HEK293 (cell line): ENCODE data around the gene RND1.
A peak's percentile ranks its signal among the peaks of the same experiment; 100 is the strongest.

Source experiments
- CTCF ChIA-PET: fragments of 350-600 bp; formaldehyde crosslinking; extraction: SDS; loops from one replicate; lab custom pipeline; 2021; ENCODE audit warnings: antibody characterized with exemption; lab: Yijun Ruan, JAX
- POLR2A ChIA-PET: fragments of 300-600 bp; formaldehyde crosslinking; extraction: SDS; loops from one replicate; lab custom pipeline; 2020; ENCODE audit warnings: antibody characterized with exemption, inconsistent platforms; lab: Yijun Ruan, JAX
- H3K27ac ChIP-seq: fragments of 200-500 bp; sonication (Bioruptor generic); 2 replicates; pipeline ENCODE4 v1.5.1; 2014; ENCODE audit warnings: low read depth, low read length, control low read depth, inconsistent platforms; ENCODE audit errors: extremely low read depth
- H3K36me3 ChIP-seq, 2 experiments: fragments of 200-500 bp in 1 of 2; sonication (Bioruptor generic) in 1 of 2; 1 replicate in 1 of 2; 2 replicates in 1 of 2; pipeline ENCODE4 v1.5.1; 2014 to 2017; ENCODE audit warnings: inconsistent platforms in 2 of 2, low read length in 2 of 2; ENCODE audit not compliant: control insufficient read depth in 2 of 2, insufficient read depth in 1 of 2
- H3K4me1 ChIP-seq: fragments of 200-500 bp; sonication (Bioruptor generic); 2 replicates; pipeline ENCODE4 v1.5.1; 2014; ENCODE audit warnings: mild to moderate bottlenecking, low read length, inconsistent platforms; ENCODE audit not compliant: control insufficient read depth, insufficient read depth
- H3K4me3 ChIP-seq: 2 replicates; pipeline ENCODE4 v1.5.1; 2011; ENCODE audit warnings: low read depth, mild to moderate bottlenecking, control low read depth, low read length, moderate library complexity
- H3K9me3 ChIP-seq: fragments of 200-500 bp; sonication (Bioruptor generic); 2 replicates; pipeline ENCODE4 v1.5.1; 2014; ENCODE audit warnings: low read depth, low read length, inconsistent platforms; ENCODE audit not compliant: control insufficient read depth, insufficient read depth
- BCL11B ChIP-seq: fragments of 450-650 bp; formaldehyde crosslinking; IDR thresholded peaks from 2 replicates; pipeline ENCODE4 v1.5.1; 2016; ENCODE audit warnings: low read depth, missing biosample characterization, missing genetic modification characterization
- GFI1B ChIP-seq: fragments of 450-650 bp; formaldehyde crosslinking; IDR thresholded peaks from 2 replicates; pipeline ENCODE4 v1.5.1; 2016; ENCODE audit warnings: missing biosample characterization, missing genetic modification characterization
- HOXA7 ChIP-seq: sonication (generic); formaldehyde crosslinking; IDR thresholded peaks from 2 replicates; pipeline ENCODE4 v1.8.1; 2022; ENCODE audit warnings: missing genetic modification reagents, borderline replicate concordance
- KLF1 ChIP-seq: fragments of 450-650 bp; formaldehyde crosslinking; IDR thresholded peaks from 2 replicates; pipeline ENCODE4 v1.5.1; 2016; ENCODE audit warnings: missing biosample characterization, missing genetic modification characterization
- KLF9 ChIP-seq: fragments of 450-650 bp; formaldehyde crosslinking; IDR thresholded peaks from 2 replicates; pipeline ENCODE4 v1.5.1; 2016; ENCODE audit warnings: missing biosample characterization, missing genetic modification characterization, low read depth
- RBAK ChIP-seq: fragments of 450-650 bp; formaldehyde crosslinking; IDR thresholded peaks from 2 replicates; pipeline ENCODE4 v1.5.1; 2016; ENCODE audit warnings: missing biosample characterization, missing genetic modification characterization
- ZBTB20 ChIP-seq: fragments of 450-650 bp; formaldehyde crosslinking; IDR thresholded peaks from 2 replicates; pipeline ENCODE4 v1.5.1; 2016; ENCODE audit warnings: missing biosample characterization, missing genetic modification characterization
- ZFP3 ChIP-seq: fragments of 450-650 bp; formaldehyde crosslinking; IDR thresholded peaks from 2 replicates; pipeline ENCODE4 v1.5.1; 2016; ENCODE audit warnings: low read depth, missing biosample characterization, missing genetic modification characterization
- ZIC2 ChIP-seq: fragments of 450-650 bp; formaldehyde crosslinking; IDR thresholded peaks from 2 replicates; pipeline ENCODE4 v1.5.1; 2016; ENCODE audit warnings: missing biosample characterization, missing genetic modification characterization
- ZNF133 ChIP-seq: fragments of 450-650 bp; formaldehyde crosslinking; IDR thresholded peaks from 2 replicates; pipeline ENCODE4 v1.5.1; 2016; ENCODE audit warnings: missing biosample characterization, missing genetic modification characterization
- ZNF175 ChIP-seq: fragments of 450-650 bp; formaldehyde crosslinking; IDR thresholded peaks from 2 replicates; pipeline ENCODE4 v1.5.1; 2016; ENCODE audit warnings: missing biosample characterization, missing genetic modification characterization
- ZNF311 ChIP-seq: fragments of 450-650 bp; formaldehyde crosslinking; IDR thresholded peaks from 2 replicates; pipeline ENCODE4 v1.5.1; 2017; ENCODE audit warnings: missing biosample characterization, missing genetic modification characterization, borderline replicate concordance
- ZNF366 ChIP-seq: fragments of 450-650 bp; formaldehyde crosslinking; conservative IDR thresholded peaks from 2 replicates; pipeline ENCODE4 v1.5.1; 2016; ENCODE audit warnings: missing biosample characterization, missing genetic modification characterization
- ZNF404 ChIP-seq: fragments of 450-650 bp; formaldehyde crosslinking; IDR thresholded peaks from 2 replicates; pipeline ENCODE4 v1.5.1; 2017; ENCODE audit warnings: missing biosample characterization, missing genetic modification characterization
- ZNF544 ChIP-seq: fragments of 450-650 bp; formaldehyde crosslinking; IDR thresholded peaks from 2 replicates; pipeline ENCODE4 v1.5.0; 2017; ENCODE audit warnings: missing biosample characterization, missing genetic modification characterization
- ZNF549 ChIP-seq: fragments of 450-650 bp; IDR thresholded peaks from 2 replicates; pipeline ENCODE4 v1.5.1; 2018; ENCODE audit warnings: missing biosample characterization, missing genetic modification characterization, mild to moderate bottlenecking, inconsistent platforms, moderate library complexity
- ZNF624 ChIP-seq: fragments of 450-650 bp; formaldehyde crosslinking; IDR thresholded peaks from 2 replicates; pipeline ENCODE4 v1.5.1; 2017; ENCODE audit warnings: missing biosample characterization, missing genetic modification characterization
- ZNF670 ChIP-seq: fragments of 450-650 bp; formaldehyde crosslinking; IDR thresholded peaks from 2 replicates; pipeline ENCODE4 v1.5.1; 2016; ENCODE audit warnings: missing biosample characterization, missing genetic modification characterization, low read depth
- ZNF830 ChIP-seq: fragments of 450-650 bp; IDR thresholded peaks from 2 replicates; pipeline ENCODE4 v1.5.0; 2018; ENCODE audit warnings: missing biosample characterization, missing genetic modification characterization, low read depth, mild to moderate bottlenecking, moderate library complexity
- ZNF843 ChIP-seq: fragments of 450-650 bp; formaldehyde crosslinking; IDR thresholded peaks from 2 replicates; pipeline ENCODE4 v1.5.1; 2016; ENCODE audit warnings: missing biosample characterization, missing genetic modification characterization
- ZSCAN30 ChIP-seq: fragments of 450-650 bp; IDR thresholded peaks from 2 replicates; pipeline ENCODE4 v1.5.1; 2018; ENCODE audit warnings: missing biosample characterization, mild to moderate bottlenecking, missing genetic modification characterization, moderate library complexity
- TF ChIP-seq, protein P1 (sequence below): fragments of 450-650 bp; formaldehyde crosslinking; IDR thresholded peaks from 2 replicates; pipeline ENCODE4 v1.5.1; 2016; ENCODE audit warnings: missing biosample characterization, missing genetic modification characterization
- TF ChIP-seq, protein P2 (sequence below): fragments of 450-650 bp; formaldehyde crosslinking; IDR thresholded peaks from 2 replicates; pipeline ENCODE4 v1.5.1; 2016; ENCODE audit warnings: missing biosample characterization, missing genetic modification characterization
- TF ChIP-seq, protein P3 (sequence below): fragments of 450-650 bp; formaldehyde crosslinking; IDR thresholded peaks from 2 replicates; pipeline ENCODE4 v1.5.0; 2017; ENCODE audit warnings: missing biosample characterization, missing genetic modification characterization, borderline replicate concordance
- TF ChIP-seq, protein P4 (sequence below): fragments of 450-650 bp; IDR thresholded peaks from 2 replicates; pipeline ENCODE4 v1.5.1; 2018; ENCODE audit warnings: missing biosample characterization, mild to moderate bottlenecking, missing genetic modification characterization
- TF ChIP-seq, protein P5 (sequence below): fragments of 450-650 bp; formaldehyde crosslinking; IDR thresholded peaks from 2 replicates; pipeline ENCODE4; 2016; ENCODE audit warnings: missing biosample characterization, missing genetic modification characterization

RND1 gene

DNA sequence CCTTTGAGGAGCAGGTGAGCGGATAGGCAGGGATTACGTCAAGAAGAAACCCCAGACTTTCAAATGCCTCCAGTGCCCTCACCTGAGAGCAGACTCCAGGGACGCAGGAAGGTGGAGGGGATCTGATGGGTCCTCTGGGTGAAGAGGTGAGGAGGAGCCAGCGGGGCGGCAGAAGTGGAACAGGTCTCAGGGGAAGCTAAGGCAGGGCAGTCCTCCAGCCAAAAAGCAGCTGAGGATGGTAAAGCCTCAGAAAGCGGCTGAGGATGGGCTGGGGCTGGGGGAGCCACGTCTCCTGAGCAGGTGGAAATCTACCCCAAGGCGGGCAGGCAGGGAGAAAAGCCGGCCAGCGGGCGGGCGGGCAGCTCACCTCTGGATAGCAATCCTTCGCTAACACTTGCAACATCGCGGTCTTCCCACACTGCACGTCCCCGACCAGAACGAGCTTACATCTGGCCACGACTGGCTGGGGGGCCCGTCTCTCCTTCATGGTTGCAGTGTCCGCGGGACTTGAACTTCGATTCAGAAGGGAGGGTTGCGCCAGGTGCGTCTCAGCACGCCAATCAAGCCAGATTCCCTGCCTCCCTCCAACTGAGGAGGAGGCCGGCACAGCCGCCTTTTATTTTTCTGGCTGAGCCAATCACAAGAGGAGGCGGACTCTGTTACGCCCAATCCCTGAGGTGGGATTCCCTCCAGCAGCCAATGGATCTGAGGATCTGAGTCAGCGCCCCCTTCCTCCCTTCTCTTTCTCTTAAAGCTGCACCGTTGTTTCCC lies at the start of gene RND1:
RND1 (minus strand) TSS at position 590 of the 771 bp plus-strand sequence; CDS start at position 487, 103 bp downstream.
- H3K27ac ChIP-seq: no peak within 1 kb of the TSS; the same call in 1 of the 2 replicates
- ChIA-PET CTCF (interaction anchor here (0.6 to 9.2 kb wide), 9 partner anchors 9 to 154 kb away, joined by 3 to 84 read pairs (median 8); partner anchors contain the start of gene DDX23), POLR2A (interaction anchor here (0.6 to 2.4 kb wide), 17 partner anchors 9 to 481 kb away, joined by 3 to 27 read pairs (median 4); partner anchors contain the start of genes ARF3, DDX23, DNAJC22 and WNT1)
- H3K4me3 ChIP-seq: peak within 1 kb of the TSS; percentile 43
- no peaks in the 10 kb centered on the region for H3K9me3 ChIP-seq
- H3K4me1 ChIP-seq: peaks cover 6% of the 10 kb centered on the region
- H3K36me3 ChIP-seq: peaks cover 0 to 17% of the 10 kb centered on the region in 2 experiments; a peak in 2 of 3 replicates
- TF ChIP-seq, protein P1, sequence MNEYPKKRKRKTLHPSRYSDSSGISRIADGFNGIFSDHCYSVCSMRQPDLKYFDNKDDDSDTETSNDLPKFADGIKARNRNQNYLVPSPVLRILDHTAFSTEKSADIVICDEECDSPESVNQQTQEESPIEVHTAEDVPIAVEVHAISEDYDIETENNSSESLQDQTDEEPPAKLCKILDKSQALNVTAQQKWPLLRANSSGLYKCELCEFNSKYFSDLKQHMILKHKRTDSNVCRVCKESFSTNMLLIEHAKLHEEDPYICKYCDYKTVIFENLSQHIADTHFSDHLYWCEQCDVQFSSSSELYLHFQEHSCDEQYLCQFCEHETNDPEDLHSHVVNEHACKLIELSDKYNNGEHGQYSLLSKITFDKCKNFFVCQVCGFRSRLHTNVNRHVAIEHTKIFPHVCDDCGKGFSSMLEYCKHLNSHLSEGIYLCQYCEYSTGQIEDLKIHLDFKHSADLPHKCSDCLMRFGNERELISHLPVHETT: 0 out of 2 replicates have a peak, but pooled peaks have one; percentile 61
- TF ChIP-seq ZNF670 (tag by site-specific recombination) (no peak), KLF1 (tag by site-specific recombination) (no peak; the same call in 1 of the 2 replicates), KLF9 (tag by site-specific recombination) (no peak), ZNF843 (tag by site-specific recombination) (0 out of 2 replicates have a peak, but pooled peaks have one; percentile 30), ZNF311 (tag by site-specific recombination) (no peak), RBAK (tag by site-specific recombination) (no peak), ZNF175 (no peak), ZNF830 (tag by site-specific recombination) (no peak), BCL11B (tag by site-specific recombination) (0 out of 2 replicates have a peak, but pooled peaks have one; percentile 25), ZFP3 (tag by site-specific recombination) (no peak), ZNF549 (tag by site-specific recombination) (no peak), ZIC2 (tag by site-specific recombination) (peak; percentile 22; the same call in 1 of the 2 replicates), ZNF133 (tag by site-specific recombination) (no peak), ZSCAN30 (tag by site-specific recombination) (peak; percentile 67; the same call in 1 of the 2 replicates), ZBTB20 (tag by site-specific recombination) (no peak), HOXA7 (CRISPR knock-in tag) (no peak), ZNF404 (tag by site-specific recombination) (no peak), GFI1B (tag by site-specific recombination) (0 out of 2 replicates have a peak, but pooled peaks have one; percentile 6), ZNF624 (tag by site-specific recombination) (no peak), ZNF544 (tag by site-specific recombination) (no peak), ZNF366 (tag by site-specific recombination) (peak; percentile 68)
- TF ChIP-seq, protein P2, sequence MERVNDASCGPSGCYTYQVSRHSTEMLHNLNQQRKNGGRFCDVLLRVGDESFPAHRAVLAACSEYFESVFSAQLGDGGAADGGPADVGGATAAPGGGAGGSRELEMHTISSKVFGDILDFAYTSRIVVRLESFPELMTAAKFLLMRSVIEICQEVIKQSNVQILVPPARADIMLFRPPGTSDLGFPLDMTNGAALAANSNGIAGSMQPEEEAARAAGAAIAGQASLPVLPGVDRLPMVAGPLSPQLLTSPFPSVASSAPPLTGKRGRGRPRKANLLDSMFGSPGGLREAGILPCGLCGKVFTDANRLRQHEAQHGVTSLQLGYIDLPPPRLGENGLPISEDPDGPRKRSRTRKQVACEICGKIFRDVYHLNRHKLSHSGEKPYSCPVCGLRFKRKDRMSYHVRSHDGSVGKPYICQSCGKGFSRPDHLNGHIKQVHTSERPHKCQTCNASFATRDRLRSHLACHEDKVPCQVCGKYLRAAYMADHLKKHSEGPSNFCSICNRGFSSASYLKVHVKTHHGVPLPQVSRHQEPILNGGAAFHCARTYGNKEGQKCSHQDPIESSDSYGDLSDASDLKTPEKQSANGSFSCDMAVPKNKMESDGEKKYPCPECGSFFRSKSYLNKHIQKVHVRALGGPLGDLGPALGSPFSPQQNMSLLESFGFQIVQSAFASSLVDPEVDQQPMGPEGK: no peak; the same call in 1 of the 2 replicates
- TF ChIP-seq, protein P3, sequence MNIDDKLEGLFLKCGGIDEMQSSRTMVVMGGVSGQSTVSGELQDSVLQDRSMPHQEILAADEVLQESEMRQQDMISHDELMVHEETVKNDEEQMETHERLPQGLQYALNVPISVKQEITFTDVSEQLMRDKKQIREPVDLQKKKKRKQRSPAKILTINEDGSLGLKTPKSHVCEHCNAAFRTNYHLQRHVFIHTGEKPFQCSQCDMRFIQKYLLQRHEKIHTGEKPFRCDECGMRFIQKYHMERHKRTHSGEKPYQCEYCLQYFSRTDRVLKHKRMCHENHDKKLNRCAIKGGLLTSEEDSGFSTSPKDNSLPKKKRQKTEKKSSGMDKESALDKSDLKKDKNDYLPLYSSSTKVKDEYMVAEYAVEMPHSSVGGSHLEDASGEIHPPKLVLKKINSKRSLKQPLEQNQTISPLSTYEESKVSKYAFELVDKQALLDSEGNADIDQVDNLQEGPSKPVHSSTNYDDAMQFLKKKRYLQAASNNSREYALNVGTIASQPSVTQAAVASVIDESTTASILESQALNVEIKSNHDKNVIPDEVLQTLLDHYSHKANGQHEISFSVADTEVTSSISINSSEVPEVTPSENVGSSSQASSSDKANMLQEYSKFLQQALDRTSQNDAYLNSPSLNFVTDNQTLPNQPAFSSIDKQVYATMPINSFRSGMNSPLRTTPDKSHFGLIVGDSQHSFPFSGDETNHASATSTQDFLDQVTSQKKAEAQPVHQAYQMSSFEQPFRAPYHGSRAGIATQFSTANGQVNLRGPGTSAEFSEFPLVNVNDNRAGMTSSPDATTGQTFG (tag by site-specific recombination): no peak
- TF ChIP-seq, protein P4, sequence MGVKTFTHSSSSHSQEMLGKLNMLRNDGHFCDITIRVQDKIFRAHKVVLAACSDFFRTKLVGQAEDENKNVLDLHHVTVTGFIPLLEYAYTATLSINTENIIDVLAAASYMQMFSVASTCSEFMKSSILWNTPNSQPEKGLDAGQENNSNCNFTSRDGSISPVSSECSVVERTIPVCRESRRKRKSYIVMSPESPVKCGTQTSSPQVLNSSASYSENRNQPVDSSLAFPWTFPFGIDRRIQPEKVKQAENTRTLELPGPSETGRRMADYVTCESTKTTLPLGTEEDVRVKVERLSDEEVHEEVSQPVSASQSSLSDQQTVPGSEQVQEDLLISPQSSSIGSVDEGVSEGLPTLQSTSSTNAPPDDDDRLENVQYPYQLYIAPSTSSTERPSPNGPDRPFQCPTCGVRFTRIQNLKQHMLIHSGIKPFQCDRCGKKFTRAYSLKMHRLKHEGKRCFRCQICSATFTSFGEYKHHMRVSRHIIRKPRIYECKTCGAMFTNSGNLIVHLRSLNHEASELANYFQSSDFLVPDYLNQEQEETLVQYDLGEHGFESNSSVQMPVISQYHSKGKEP (tag by site-specific recombination): no peak
- TF ChIP-seq, protein P5, sequence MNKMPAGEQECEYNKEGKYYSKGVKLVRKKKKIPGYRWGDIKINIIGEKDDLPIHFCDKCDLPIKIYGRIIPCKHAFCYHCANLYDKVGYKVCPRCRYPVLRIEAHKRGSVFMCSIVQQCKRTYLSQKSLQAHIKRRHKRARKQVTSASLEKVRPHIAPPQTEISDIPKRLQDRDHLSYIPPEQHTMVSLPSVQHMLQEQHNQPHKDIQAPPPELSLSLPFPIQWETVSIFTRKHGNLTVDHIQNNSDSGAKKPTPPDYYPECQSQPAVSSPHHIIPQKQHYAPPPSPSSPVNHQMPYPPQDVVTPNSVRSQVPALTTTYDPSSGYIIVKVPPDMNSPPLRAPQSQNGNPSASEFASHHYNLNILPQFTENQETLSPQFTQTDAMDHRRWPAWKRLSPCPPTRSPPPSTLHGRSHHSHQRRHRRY (tag by site-specific recombination): no peak
